SW480 (cell line): ENCODE data around the gene WDR54.

Source experiments
- DNase-seq: peaks from one replicate; pipeline ENCODE4 v3.0.0-alpha.2; 2016; ENCODE audit warnings: low spot score

Gene WDR54, protein sequence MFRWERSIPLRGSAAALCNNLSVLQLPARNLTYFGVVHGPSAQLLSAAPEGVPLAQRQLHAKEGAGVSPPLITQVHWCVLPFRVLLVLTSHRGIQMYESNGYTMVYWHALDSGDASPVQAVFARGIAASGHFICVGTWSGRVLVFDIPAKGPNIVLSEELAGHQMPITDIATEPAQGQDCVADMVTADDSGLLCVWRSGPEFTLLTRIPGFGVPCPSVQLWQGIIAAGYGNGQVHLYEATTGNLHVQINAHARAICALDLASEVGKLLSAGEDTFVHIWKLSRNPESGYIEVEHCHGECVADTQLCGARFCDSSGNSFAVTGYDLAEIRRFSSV

DNA sequence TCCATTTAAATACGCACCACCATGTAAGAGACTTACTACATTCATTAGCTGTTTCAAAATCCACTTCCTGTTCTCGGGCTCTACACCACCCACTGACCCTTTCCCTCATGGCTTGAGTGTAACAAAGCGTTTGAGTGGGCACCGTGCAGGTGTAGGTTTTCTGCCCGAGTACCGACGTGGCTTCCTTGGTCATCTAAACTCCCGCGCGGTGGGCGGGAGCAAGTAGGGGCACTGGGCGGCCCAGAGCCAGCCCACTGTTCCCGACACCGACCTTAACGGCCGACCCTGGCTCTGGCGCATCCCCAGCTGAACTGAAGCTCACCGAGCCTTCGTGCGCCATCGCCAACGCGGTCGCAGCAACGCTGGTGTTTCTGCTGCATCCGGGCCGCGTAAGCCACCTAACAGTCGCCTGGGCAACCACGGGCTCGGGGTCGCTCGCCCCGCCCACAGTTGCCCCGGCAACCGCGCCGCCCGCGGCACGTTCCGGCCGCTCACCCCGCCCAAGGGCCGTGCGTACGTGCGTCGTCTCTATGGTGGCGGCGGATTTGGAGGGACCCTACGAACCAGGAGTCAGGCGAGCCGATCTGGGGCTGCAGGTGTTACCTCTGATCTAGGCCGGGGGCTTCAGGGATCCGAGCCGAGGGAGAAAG is at the start of gene WDR54, which contains the start of gene C2orf81:
TSS of gene WDR54 (plus strand) at position 510 of the 650 bp plus-strand sequence. CDS start 424 bp downstream, outside the sequence.
TSS of gene C2orf81 (minus strand) at position 399 of the 650 bp plus-strand sequence. CDS start at position 340, 59 bp downstream.
- peak; percentile 95 for DNase-seq

DNA sequence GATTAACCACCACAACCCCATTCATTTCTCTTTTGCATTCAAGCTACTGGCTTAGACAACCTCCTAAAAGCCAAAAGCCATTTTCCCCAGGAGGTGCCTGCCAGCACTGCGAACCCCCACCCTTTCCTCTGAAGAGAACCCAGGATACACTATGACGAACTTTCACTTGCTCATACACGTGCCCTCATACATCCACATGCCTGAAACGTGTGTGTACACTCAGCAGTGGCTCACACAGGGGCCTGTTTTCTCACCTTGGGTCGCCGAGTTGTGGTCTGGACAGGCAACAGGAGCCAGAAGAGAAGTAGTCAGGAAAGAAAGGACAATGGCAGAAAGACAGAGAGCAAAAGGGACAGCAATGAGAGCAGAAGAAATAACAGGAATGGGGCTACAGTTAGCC is 48.9 kb upstream of the WDR54 start:
- no peak for DNase-seq

DNA sequence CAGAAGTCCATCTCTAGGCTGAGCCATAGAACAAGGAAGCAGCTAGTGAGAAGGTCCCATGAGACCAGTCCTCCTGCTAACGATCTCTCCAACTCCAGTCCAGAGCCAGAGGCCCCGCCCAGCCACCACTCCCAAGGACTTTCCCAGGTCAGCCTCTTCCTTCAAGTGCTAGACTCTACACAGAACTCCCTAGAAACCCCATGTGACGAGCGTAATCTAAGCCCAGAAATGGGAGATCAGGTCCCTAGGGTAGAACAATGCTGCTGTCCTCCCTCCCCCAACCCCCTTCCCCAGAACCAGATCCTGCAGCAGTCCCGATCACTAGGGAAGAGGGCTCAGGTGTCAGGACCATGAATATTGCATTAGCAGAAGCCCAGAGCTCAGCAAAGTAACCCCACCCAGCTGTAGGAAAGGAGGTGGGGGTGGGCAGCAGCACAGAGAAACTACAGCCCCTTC is 48.3 kb upstream of the WDR54 start:
- no peak for DNase-seq

DNA sequence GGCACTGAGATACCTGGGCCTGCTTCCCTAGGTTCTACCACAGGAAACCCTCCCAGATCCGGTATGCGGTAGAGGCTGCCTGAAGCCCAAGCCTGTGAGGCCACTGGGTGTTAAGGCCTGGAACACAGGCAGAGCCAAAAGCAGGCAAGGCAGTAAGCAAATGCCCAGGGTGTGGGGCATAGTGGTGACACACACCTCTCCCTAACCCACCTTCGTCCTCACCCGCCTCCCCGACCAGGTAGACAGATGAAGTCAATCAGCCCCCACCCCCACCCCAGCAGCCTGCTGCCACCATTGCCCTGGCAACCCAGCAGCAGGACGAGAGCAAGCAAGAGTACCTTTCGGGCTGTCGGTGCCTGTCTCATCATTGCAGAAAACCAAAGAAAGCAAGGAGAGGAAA is 47.5 kb upstream of the WDR54 start:
- no peak for DNase-seq

DNA sequence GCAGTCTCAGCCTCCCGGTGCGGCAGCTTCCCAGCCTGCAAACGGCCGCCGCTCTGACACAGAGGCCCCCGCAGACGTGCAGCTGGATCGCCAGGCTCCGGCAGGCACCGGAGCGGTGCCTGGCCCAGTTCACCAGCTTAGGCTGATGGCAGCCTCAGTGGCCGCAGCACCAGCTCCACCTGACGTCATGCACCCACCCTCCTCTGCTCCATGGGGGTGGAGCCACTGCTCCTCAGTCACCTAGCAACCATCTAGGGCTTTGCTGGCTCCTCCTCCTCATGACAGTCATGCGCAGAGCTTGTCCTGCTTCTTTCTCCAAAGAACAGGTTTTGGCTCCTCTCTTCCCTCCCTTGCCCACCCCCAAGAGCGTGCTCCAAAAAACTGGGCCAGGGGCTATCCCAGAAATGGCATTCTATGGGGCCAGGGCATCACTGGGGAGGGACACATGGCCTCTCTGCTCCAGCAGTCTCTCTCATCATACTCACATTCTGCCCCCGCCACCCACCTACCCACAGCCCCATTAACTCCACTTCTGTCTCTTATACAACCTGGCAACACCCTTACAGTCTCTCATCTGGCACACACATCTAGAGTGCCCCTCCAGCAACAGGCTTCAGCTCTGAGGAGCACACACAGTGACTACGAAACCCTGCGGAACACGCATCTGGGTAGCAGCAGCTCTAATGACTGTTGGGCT is 46.9 kb upstream of the WDR54 start:
- no peak for DNase-seq

DNA sequence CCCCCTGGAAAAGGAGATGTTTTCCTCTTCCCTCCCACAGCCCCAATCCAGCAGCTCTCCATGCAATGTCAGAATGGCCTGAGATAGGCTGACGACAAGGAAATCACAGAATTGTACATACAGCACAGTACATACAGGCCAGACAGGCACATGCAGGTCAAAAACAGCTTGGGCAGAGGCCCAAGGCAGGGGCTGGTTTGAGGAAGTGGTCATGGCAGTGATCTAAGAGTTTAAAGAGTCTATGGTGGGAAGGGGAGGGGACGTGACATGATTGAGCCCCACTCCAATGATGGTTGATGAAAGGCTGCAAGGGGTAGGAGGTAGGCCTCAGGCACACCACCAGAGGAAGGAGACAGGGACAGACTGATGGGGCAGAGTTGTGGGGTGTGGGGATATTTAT is 45.7 kb upstream of the WDR54 start:
- no peak for DNase-seq

DNA sequence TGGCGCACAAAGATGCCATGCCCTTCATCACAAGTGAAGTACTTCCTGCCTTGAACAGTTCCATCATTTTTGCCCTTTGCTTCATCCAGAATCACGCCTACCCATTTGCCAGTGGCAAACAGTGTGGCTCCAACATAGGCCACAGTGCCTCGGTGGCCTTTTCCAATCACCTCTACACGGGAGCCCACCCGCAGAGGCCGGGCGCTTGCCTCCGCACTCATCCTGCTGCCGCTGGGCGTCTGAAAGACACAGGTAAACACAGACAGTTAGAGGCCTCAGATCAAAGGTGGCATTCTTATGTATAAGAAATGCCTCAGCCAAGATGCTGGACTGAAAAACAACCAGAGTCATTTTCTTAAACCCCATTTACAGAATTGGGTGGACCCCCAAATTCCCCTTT is 43.5 kb upstream of the WDR54 start:
- DNase-seq, result no peak

DNA sequence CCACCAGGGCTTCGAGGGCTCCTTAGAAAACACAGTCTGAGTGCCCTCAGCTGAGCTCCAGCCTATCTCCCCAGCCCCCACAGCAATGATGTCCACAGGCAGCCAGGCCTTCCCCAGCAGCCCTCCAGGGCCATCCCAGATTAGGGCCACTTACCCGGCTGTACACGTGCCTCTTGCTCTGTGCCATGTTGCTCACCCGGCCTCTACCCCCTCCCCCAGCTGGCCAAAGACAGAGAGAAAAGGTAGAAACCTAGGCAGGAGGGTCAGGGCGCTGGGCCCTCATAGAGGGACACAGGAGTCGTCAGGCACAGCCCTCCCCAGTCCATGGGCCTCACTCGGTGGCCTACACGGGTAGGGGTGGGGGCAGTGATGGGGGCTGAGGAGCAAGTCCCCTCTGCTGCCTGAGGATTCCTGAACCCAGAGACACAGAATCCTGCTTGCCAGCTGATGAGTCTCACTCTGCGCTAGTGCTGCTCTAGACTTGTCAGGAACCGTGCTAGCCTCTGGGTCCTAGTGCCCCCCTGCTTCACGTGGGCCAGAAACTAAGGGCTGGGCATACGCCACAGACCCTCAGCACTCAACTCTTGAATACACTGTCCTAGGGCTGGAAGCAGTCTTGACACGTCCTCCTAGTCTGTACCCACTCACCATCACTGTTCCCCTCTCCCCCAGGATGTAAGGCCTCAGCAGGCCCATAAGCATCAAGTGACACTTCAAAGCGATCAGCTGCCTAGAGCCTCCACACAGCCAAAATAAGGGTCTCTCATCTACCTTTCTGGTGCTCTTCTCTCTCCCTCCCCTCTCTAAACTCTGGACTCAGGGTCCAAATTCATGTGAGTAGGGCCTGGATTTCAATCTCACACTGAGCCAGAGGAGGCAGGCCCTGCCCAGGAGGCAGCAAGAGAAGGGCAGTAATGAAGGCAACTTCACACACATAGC is 41.4 kb upstream of the WDR54 start, which contains the start of gene DCTN1:
TSS of gene DCTN1 (minus strand) at position 461 of the 939 bp plus-strand sequence. CDS start at position 187, 274 bp downstream.
- no peak for DNase-seq

DNA sequence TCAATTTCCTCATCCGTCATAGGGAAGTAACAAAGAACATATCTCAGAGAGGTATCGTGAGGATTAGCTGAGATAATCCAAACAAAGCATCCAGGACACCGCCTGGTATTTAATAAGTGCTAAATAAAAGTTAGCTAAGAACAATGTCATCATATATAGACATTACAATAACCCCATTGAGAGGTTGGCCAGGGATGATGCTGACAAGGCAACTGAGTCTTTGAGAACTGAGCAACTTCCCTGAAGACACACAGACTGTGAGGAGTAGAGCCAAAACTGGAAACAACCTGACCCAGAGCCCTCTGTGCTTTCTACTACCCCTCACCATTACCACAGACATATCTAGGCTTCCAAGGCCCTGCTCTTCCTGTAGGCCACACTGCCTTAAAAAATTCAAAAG is 39.8 kb upstream of the WDR54 start:
- no peak for DNase-seq

DNA sequence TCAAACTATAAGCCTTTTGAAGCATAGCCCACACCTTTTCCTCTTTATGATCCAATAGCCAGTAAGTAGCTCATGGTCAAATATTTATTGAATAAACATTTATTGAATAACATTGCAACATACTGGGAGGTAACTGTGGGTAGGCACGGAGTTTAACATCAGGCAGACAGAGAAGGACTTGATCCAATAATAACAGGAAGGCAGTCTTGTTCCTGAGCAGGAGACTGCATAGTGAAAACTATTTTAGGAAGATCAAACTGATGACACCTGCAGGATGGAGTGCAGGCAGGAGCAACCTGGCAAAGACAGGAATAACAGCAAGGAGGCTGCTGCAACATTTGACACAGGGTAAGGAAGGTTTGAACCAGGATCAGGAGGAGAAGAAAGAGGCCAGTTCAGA is 38.3 kb upstream of the WDR54 start:
- no peak for DNase-seq

DNA sequence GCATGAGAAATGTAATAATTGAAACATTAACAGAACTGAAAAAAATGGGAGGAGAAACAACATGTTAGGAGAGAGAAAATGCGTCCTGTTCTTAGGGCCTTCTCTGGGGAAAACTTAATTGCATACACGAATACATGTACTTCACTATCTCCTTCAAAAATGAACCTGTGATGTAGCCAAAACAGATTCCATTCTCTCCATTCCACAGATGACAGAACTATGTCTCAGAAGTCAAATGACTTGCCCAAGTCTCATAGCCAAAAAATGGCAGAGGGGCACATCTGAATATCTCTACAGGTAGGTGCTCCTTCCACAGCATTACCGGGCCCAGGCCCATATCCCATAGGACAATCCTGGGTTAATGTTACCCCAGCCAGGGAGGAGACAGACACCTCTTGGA is 37.5 kb upstream of the WDR54 start:
- DNase-seq, result no peak

DNA sequence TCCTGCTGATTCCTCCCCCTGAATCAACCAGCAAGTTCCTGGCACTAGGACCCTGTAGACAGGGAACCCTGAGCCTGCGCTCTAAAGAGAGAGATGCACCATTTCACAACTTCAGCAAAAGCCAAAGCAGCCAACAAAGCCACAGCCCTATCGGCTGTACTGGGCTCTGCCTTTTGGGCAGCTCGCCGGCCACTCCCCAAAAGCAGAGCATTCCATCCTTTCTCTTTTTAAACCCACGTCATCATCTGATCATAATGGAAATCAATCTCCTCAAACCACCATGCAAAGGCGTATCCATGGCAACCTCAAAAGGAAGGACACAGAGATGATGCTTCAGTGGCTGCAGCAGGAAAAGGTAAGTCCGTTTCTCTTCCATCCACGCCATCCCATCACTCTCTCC is 36.1 kb upstream of the WDR54 start:
- no peak for DNase-seq

DNA sequence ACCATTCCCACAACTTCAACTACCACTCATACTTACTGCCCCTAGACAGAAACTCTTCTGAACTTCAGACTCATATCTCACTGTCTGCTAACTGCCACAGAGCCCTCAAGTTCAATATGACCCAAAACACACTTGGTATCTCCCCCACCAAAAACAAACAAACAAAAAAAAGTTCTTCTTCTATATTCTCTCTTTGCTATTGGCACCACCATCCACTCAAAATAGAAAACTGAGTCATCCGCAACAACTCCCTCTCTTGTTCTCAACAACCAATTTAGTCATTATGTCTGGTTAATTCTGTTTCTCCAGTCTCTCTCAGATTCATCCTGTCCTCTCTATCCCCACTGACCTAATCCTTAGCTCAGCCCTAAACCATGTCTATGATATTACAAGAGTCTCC is 34.2 kb upstream of the WDR54 start:
- DNase-seq, result no peak

DNA sequence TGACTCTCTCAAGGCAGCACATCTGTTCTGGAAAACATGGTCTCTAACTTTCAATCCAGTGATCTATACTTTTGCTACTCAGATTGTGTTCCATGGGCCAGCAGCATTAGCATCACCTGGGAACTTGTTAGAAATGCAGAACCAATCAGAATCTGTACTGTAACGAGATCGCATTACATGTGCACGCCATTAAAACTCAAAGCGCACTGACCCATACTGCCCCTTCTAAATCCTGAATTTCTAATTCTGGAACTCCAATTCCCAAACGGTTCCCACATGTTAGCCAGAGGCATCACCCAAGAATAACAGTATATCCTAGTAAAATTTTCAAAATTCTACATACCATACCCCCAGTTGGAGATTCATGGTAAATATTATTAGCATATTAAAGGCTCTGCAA is 30.9 kb upstream of the WDR54 start:
- DNase-seq, result no peak

DNA sequence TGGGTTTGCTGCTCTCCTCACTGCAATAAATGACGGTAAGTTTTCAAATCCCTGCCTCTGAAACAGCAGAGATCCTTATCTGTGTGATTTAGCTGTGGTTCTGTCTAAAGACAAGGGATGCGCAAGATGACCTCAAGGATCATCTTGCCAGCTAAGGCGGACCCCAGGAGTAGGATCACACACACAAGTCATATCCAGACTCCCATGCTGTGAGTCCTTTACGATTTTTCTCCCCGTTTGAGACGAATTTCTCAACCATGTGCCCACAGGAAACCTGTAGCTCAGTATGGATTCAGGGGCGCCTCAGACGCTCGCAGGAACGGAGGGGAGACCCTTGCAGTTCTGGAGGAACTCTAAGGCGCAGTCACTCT is 30.3 kb upstream of the WDR54 start:
- DNase-seq, result peak; percentile 29

DNA sequence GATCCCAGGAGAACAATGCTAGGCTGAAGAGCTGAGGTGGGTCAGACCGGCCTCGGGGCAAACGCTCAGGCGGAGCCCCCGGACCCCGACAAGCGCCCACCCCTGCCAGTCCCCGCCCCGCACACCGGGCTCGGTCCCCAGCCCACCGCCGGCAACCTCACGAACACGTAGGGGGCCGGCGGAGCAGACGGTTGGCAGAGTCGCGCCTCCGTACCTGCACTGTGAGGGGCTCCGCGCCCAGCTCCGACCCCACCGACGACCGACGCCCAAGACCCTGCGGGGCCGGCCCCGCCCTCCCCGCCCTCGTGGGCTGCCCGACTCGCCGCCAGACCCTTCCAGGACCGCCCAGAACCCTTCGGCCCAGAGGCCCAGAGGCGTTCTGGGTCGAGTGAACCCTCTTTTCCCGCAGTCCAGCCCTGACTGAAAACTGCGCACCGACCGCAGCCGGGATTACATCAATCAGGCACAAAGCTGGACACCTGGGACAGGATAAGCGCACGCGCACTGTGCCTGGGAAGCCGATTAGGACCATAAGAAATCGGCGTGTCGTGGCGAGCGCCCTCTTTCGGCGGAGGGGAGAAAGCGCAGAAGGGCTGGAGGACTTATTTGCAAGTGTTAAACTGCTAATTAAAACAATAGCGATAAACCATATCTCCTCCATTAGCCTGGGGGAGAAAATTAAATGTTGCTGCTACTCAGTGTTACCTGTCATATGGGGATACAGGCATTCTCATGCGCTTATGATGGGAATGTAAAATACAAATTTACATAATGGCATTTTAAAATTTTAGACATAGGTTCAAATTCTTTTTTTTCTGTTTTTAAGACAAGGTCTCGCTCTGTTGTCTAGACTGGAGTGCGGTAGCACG is 29.7 kb upstream of the WDR54 start:
- DNase-seq, result peak; percentile 92

DNA sequence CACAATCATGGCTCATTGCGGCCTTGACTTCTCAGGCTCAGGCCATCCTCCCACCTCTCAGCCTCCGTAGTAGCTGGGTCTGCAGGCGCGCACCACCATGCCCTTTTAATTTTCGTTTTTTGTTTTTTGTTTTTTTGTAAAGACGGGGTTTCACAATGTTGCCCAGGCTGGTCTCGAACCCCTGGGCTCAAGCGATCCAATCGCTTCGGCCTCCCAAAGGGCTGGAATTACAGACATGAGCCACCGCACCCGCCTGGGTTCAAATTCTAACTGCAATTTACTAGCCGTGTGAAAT is 29.1 kb upstream of the WDR54 start:
- no peak for DNase-seq

DNA sequence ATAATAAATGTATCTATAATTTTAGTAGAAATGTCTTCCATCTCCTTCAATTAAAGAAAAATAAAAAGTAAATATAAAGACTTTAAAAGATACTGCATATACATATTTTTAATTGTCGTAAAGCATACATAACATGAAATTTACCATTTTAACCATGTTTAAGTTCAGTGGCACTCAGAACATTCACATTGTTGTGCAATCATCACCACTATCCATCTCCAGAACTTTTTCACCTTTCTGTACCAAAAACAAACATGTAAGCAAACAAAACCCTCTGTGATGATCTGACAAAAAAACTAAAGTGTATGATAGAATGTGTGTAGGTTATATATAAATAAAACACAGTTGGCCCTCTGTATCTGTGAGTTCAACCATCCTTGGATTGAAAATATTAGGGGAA is 28.0 kb upstream of the WDR54 start:
- no peak for DNase-seq

DNA sequence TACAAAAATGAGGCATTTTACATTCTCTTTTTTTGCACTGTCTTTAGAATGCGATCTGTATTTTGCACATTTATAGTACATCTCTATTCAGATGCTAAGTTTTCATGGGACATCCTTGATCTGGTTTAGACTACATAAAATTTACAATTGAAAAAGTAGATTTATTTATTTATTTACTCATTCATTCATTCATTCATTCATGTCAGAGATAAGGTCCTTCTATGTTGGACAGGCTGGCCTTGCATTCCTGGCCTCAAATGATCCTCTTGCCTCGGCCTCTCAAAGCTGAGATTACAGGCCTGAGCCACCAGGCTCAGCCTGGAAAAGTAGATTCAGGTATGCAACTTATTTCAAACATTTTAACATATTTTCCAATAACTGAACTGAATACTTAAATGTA is 25.4 kb upstream of the WDR54 start:
- no peak for DNase-seq

DNA sequence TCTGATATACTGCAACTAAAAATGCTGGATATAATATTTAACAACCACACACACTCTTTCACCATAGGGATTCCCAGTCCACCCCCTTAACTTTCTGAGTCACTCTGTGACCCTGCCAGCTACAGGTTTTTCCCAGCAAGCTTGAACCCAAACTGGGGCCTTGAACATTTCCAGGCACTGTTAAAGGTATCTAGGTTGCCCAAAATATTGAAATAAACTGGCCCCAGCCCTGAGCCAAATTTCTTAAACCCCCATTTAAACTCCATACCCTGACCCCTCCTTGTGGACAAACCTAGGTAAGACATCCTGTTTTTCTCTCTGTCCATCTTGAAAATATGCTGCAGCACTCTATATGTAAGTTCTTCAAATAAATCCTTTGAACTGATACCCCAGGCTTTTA is 21.7 kb upstream of the WDR54 start:
- DNase-seq, result peak; percentile 39

DNA sequence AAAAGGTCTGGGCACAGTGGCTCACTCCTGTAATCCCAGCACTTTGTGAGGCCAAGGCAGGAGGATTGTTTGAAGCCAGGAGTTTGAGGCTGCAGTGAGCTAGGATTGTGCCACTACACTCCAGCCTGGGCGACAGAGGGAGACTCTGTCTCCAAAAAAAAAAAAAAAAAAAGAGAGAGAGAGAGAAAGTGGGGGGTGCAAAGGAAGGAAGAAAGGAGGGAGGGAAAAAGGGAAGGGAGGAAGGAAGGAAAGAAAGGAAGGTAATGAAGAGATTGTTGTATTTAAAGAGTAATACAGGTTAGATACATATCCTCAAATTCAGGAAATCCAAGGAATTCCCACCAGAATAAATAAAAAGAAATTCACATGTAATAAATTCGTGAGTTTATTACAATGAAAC is 19.6 kb upstream of the WDR54 start:
- no peak for DNase-seq
